ENCODE measurements around the gene HDHD3. TPM values are rescaled to one million over a fixed set of nuclear protein-coding genes. Genes with fewer than 3 reads are reported as not detected.
"Not testable (repeated sequence)": the region's sequence is repeated elsewhere in the genome, so short reads cannot be mapped to it uniquely, and the experiment has no call there.

The HDHD3 gene
- total RNA-seq, 1 experiment from 2014 or later: 5.8 TPM

DNA sequence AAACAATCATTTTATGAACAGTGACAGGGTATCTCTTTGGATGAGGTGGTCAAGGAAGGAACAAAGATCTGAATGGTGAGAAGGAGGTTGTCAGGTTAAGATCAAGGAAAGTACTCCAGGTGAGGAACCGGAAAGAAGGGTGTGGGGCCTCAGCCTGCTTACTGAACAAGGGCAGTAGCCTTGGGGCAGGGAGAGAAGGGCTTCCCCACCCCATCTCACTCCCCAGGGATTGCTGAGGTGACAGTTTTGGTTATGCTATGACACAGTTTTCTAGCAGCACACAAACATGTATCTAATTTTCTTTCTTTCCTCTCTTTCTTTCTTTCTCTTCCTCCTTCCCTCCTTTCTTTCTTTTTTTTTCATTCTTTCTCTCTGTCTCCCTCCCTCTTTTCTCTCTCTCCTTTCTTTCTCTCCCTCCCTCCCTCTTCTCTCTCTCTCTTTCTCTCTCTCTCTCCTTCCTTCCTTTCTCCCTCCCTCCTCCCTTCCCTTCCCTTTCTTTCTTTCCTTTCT, 4.1 kb upstream of the HDHD3 start:
- Histone ChIP-seq H3K4me1 (replicated peaks) (peaks cover 10% of the 10 kb centered on the region), H3K27me3 (replicated peaks) (no peaks in the 10 kb centered on the region), H3K4me3 (no peak overlapping the region), H3K9me3 (replicated peaks) (no peaks in the 10 kb centered on the region), H3K27ac (no peak overlapping the region), H3K36me3 (no peaks in the 10 kb centered on the region)
- no peak for DNase-seq (ENCODE audit: low read depth in 1 of 2, low spot score in 2 of 2)

DNA sequence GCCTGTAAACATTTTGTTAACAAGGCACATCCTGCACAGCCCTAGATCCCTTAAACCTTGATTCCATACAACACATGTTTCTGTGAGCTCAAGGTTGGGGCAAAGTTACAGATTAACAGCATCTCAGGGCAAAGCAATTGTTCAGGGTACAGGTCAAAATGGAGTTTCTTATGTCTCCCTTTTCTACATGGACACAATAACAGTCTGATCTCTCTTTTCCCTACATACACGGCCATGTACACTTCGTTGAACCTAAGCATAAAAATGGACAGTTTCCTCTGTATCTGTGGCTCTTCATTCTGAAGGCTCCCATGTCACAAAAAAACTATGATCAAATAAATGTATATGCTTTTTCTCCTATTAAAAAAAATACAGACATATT, 3.0 kb upstream of the HDHD3 start:
- H3K9me3 ChIP-seq (replicated peaks); H3K4me3 ChIP-seq; H3K27ac ChIP-seq; H3K36me3 ChIP-seq; H3K27me3 ChIP-seq (replicated peaks); DNase-seq (ENCODE audit: low read depth in 1 of 2, low spot score in 2 of 2): not testable (repeated sequence)
- peaks cover 10% of the 10 kb centered on the region for H3K4me1 ChIP-seq (replicated peaks)

DNA sequence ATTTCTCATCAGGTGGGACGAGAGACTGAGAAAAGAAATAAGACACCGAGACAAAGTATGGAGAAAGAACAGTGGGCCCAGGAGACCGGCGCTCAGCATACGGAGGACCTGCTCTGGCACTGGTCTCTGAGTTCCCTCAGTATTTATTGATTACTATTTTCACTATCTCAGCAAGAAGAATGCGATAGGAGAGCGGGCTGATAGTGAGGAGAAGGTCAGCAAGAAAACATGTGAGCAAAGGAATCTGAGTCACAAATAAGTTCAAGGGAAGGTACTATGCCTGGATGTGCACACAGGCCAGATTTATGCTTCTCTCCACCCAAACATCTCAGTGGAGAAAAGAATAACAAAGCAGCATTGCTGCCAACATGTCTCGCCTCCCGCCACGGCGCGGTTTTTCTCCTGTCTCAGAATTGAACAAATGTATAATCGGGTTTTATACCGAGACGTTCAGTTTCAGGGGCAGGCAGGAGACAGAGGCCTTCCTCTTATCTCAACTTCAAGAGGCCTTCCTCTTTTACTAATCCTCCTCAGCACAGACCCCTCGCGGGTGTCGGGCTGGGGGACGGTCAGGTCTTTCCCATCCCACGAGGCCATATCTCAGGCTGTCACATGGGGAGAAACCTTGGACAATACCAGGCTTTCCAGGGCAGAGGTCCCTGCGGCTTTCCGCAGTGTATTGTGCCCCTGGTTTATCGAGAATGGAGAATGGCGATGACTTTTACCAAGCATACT, 2.5 kb upstream of the HDHD3 start:
- DNase-seq (ENCODE audit: low read depth in 1 of 2, low spot score in 2 of 2); H3K27me3 ChIP-seq (replicated peaks); H3K4me3 ChIP-seq; H3K27ac ChIP-seq; H3K36me3 ChIP-seq; H3K9me3 ChIP-seq (replicated peaks): not testable (repeated sequence)
- H3K4me1 ChIP-seq (replicated peaks): peaks cover 10% of the 10 kb centered on the region

DNA sequence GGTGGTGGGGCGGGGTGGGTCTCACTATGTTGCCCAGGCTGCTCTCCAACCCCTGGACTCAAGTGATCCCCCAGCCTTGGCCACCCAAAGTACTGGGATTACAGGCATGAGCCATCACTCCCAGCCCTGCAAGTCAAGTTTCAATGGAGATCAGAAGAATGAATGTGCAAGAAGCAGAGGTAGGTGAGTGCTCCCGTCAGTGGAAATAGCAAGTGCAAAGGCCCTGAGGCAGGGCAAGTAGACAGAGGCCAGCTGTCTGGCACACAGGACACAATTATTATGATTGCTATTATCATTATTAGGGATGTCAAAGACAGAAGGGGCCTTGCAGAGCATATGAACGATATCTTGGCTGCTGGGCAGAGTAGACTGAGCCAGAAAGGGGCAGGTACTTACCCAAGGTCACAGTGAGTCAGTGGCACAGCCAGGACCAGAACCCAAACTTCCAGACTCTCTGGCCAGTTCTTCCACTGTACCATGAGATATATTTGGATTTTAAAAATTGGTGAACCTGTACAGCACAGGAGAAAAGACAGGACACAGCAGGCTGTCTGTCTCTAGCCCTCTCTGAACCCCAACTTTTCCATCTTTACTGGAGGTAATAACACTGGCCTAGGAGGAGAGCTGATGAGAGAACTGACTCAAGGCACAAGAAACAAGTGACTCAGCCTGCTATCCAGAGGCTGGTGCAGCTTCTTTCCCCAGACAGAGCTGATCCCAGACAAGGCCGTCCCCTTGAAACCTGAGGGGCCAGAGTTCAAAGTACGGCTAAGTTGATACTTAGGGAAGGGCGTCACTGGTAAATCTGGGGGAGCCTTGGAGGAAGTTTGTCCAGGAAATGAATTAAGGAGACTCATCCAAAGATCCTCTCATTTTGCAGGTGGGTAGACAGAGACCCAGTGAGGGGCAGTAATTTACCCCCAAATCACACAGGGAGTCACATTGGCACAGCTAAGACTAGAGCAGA, 1.4 kb downstream of the HDHD3 start:
- Histone ChIP-seq H3K36me3 (no peaks in the 10 kb centered on the region; the same call in 1 of the 2 replicates), H3K4me3 (no peak overlapping the region), H3K27ac (no peak overlapping the region), H3K9me3 (replicated peaks) (no peaks in the 10 kb centered on the region), H3K27me3 (replicated peaks) (no peaks in the 10 kb centered on the region), H3K4me1 (replicated peaks) (peaks cover 4% of the 10 kb centered on the region)
- DNase-seq (ENCODE audit: low read depth in 1 of 2, low spot score in 2 of 2): no peak

DNA sequence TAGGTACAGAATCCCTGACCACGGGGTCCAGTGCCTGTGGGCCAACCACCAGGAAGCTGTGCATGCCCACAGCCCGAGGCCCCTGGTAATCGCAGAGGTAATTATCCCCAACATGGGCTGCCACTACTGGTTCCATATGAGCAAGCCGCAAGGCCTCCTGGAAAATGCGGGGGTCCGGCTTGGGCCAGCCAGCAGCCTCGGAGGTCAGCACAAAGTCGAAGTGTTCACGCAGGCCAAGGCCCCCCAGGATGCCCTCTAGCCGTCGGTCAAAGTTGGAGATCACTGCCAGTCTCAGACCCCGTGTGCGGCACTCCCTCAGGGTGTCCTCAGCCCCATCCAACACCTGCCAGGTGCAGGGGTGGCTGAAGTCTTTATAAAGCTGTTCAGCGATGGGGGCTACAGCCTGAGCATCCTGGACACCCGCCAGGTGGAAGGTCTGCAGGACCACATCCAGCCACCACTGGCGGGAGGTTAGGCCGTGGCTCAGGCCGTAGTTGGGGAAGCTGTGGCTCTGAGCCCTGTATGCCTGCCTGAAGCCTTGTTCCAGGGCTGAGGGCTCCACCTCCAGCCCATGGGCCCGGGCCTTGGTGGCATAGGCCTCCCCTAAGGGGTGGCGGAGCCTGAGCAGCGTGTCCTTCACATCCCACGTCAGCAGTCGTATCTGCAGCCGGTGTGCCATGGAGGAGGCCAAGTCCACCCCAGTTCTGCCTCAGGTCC, 3.0 kb downstream of the HDHD3 start:
- Histone ChIP-seq H3K27ac (no peak overlapping the region), H3K4me1 (replicated peaks) (peaks cover 4% of the 10 kb centered on the region), H3K9me3 (replicated peaks) (no peaks in the 10 kb centered on the region), H3K27me3 (replicated peaks) (no peaks in the 10 kb centered on the region), H3K36me3 (no peaks in the 10 kb centered on the region; the same call in 1 of the 2 replicates), H3K4me3 (no peak overlapping the region)
- DNase-seq (ENCODE audit: low read depth in 1 of 2, low spot score in 2 of 2): no peak

DNA sequence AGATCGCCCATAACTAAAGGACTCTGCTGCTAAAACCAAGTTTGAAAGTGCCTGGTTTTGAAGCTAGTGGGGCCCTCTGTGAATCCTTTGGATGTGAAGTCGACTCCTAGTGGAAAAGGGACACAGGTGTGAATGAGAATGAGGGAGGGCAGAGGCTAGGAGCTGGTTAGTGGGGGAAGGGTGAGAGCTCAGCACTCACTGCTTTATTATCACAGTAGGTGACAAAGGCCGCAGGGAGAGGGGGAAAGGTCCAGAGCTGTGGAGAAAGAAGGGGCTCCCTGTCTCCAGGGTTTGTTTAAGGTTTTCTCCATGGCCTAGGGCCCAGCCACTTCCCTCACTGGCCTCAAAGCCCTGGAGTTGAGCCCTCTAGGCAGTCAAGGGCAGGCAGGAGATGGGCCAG, 3.5 kb downstream of the HDHD3 start:
- H3K4me3 ChIP-seq: no peak overlapping the region
- H3K27me3 ChIP-seq (replicated peaks): no peaks in the 10 kb centered on the region
- H3K36me3 ChIP-seq: no peaks in the 10 kb centered on the region; the same call in 1 of the 2 replicates
- H3K27ac ChIP-seq: no peak overlapping the region
- peaks cover 4% of the 10 kb centered on the region for H3K4me1 ChIP-seq (replicated peaks)
- DNase-seq (ENCODE audit: low read depth in 1 of 2, low spot score in 2 of 2): no peak
- no peaks in the 10 kb centered on the region for H3K9me3 ChIP-seq (replicated peaks)

DNA sequence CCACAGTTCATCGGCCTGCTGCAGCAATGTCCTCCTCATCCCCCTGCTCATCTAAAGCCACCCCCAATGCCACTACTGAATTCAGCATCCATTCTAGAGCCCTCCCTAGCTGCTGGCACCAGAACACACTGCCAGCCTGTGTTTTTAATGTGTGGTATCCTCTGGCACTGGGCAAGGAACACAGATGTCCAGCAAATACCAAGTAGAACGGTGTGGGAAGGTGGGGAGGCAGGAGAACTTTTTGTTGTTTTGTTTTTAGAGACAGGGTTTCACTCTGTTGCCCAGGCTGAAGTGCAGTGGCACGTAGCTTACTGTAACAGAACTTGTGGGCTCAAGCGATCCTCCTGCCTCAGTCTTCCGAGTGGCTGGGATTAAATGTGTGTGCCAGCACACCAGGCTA, 4.7 kb downstream of the HDHD3 start:
- no peak overlapping the region for H3K4me3 ChIP-seq
- H3K27ac ChIP-seq: no peak overlapping the region
- DNase-seq (ENCODE audit: low read depth in 1 of 2, low spot score in 2 of 2): no peak
- H3K36me3 ChIP-seq: no peaks in the 10 kb centered on the region; the same call in 1 of the 2 replicates
- H3K27me3 ChIP-seq (replicated peaks): no peaks in the 10 kb centered on the region
- peaks cover 1% of the 10 kb centered on the region for H3K4me1 ChIP-seq (replicated peaks)
- no peaks in the 10 kb centered on the region for H3K9me3 ChIP-seq (replicated peaks)

DNA sequence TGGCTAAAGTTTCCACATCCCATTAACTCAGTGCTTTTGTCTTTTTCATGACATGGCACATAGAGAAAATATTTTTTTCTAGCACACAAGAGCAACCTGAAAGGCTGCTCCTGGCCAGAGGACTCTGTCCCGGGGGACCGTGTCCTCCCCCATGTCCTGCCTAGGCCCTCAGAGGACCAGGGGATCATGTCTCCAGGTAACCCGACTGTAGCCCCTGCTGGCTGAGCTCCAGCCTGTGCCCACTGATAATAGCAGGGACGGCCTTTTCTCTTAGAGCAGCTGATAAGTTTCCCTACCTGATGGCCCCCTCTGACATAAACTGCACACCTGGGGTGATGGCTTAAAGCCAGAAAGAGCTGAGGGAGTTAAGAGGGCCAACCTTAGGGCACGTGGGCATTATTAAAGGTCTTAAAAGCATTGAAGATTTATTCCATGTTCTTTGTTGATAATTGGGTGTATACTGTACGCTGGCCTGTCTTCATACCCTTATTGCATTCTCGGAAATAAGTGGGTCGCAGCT, 5.9 kb downstream of the HDHD3 start:
- no peaks in the 10 kb centered on the region for H3K27me3 ChIP-seq (replicated peaks)
- no peaks in the 10 kb centered on the region for H3K4me1 ChIP-seq (replicated peaks)
- H3K9me3 ChIP-seq (replicated peaks): no peaks in the 10 kb centered on the region
- no peaks in the 10 kb centered on the region; the same call in 1 of the 2 replicates for H3K36me3 ChIP-seq
- DNase-seq (ENCODE audit: low read depth in 1 of 2, low spot score in 2 of 2): no peak
- H3K4me3 ChIP-seq: no peak overlapping the region
- H3K27ac ChIP-seq: no peak overlapping the region

DNA sequence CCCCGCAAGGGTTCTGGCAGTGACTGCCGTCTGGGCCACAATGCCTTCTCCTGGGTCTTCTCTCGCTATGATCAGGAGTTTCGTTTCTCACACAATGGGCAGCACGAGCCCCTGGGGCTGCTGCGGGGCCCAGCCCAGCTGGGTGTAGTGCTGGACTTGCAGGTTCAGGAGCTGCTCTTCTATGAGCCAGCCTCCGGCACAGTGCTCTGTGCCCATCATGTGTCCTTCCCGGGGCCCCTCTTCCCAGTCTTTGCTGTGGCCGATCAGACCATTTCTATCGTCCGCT, 7.0 kb downstream of the HDHD3 start:
- Histone ChIP-seq H3K4me1 (replicated peaks) (no peaks in the 10 kb centered on the region), H3K27ac (no peak overlapping the region), H3K27me3 (replicated peaks) (no peaks in the 10 kb centered on the region), H3K4me3 (no peak overlapping the region), H3K36me3 (no peaks in the 10 kb centered on the region; the same call in 1 of the 2 replicates), H3K9me3 (replicated peaks) (no peaks in the 10 kb centered on the region)
- no peak for DNase-seq (ENCODE audit: low read depth in 1 of 2, low spot score in 2 of 2)

DNA sequence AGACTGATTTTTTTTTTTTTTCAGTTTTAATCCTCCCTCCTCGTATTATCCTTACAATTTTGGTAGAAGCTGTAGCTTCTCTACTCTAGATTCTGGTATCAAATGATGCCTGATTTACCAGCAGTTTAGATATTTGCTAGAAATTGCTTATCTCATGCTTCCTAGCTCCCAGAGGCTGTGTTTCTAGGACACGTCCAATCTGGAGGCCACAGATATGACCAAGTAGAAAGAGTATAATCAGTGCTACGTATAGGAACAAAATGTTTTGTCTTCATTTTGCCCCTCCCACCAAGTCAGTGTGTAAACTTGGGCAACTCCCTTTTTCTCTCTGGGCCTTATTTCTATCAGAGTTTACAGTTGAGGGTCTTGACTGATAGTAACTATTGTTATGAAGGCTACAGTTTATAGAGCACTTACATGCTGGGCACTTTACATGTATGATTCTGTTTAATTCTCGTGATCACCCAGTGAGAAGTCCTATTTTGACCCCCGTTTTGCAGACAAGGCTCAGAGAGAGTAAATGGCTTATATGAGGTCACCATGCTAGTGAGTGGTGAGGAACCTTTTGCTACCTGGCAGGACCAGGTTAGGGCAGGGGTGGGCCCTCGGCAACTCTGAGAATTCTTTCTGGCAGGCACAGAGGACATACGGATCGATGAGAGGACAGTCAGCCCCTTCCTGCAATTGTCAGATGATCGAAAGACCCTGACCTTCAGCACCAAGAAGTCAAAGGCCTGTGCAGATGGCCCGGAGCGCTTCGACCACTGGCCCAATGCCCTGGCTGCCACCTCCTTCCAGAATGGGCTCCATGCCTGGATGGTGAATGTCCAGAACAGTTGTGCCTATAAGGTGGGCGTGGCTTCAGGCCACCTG, 7.6 kb downstream of the HDHD3 start:
- Histone ChIP-seq H3K27me3 (replicated peaks) (no peaks in the 10 kb centered on the region), H3K27ac (no peak overlapping the region)

DNA sequence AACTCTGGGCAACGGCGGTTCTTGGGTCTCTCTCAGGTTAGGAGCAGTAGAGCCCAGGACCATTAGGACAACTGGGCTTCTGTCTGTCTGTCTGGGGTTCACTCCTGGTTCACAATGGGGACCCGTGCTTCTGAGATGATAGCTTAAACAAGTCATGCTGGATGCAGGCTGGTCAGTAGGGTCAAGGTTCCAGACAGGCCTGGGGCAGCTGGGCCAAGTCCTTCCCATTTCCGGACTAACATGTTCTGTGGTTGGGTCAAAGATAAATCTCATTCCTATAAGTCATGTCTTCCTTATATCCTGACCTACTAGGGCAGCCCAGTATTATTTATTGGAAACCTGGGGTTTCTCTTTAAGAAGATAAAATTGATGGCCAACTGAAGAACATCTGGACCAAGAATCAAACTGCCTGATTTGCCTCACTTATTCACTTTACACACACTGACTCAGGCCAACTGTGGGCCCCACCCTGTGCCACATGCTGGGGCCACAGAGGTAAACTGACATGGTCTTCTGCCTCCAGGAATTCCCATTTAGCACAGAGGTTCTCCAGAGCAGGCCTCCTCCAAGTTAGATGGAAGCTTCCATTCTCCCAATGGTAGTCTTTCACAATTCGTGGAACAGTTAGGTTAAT, 8.3 kb downstream of the HDHD3 start:
- Histone ChIP-seq H3K27ac (no peak overlapping the region), H3K4me3 (no peak overlapping the region), H3K9me3 (replicated peaks) (no peaks in the 10 kb centered on the region), H3K27me3 (replicated peaks) (no peaks in the 10 kb centered on the region), H3K4me1 (replicated peaks) (no peaks in the 10 kb centered on the region), H3K36me3 (no peaks in the 10 kb centered on the region)
- DNase-seq (ENCODE audit: low read depth in 1 of 2, low spot score in 2 of 2): no peak

More for the DNA sequence above, 7.6 kb downstream of the HDHD3 start:
- no peak for DNase-seq (ENCODE audit: low read depth in 1 of 2, low spot score in 2 of 2)
- Histone ChIP-seq H3K36me3 (no peaks in the 10 kb centered on the region; the same call in 1 of the 2 replicates), H3K4me1 (replicated peaks) (no peaks in the 10 kb centered on the region), H3K9me3 (replicated peaks) (no peaks in the 10 kb centered on the region), H3K4me3 (no peak overlapping the region)

DNA sequence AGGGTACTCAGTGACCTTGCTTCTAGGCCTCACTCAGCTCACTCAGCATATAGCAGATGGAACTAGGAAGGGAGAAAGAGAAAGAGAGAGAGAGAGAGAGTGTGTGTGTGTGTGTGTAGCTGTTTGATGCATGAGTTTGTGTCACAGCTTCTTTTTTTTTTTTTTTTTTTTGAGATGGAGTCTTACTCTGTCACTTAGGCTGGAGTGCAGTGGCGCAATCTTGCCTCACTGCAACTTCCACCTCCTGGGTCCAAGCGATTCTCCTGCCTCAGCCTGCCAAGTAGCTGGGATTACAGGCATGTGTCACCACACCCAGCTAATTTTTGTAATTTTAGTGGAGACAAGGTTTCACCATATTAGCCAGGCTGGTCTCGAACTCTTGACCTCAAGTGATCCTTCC, 11.1 kb downstream of the HDHD3 start:
- H3K9me3 ChIP-seq (replicated peaks); H3K27me3 ChIP-seq (replicated peaks); DNase-seq (ENCODE audit: low read depth in 1 of 2, low spot score in 2 of 2); H3K4me3 ChIP-seq; H3K4me1 ChIP-seq (replicated peaks); H3K27ac ChIP-seq; H3K36me3 ChIP-seq: not testable (repeated sequence)

Measured in SJSA1 (cell line).